Immature natural killer cell (primary cell): ENCODE measurements around the gene PLPP3. TPM values are rescaled to one million over a fixed set of nuclear protein-coding genes. Genes with fewer than 3 reads are reported as not detected.

ENCODE experiments used
- DNase-seq, 3 donors: peaks; one replicate each; pipeline ENCODE4 v3.0.0; 2022; ENCODE audit warnings: mixed read lengths in 1 of 3
- H3K27ac Mint-ChIP-seq, 6 donors: one replicate each; pipeline ENCODE4 v1.8.0; 2020; ENCODE audit warnings: mixed read lengths in 6 of 6, mild to moderate bottlenecking in 5 of 6, inconsistent platforms in 4 of 6, moderate library complexity in 3 of 6
- H3K27me3 Mint-ChIP-seq, 3 donors: one replicate each; pipeline ENCODE4 v1.8.0; 2020 to 2021; ENCODE audit warnings: low read depth in 3 of 3, mild to moderate bottlenecking in 3 of 3, mixed read lengths in 3 of 3, moderate library complexity in 3 of 3, inconsistent platforms in 1 of 3
- H3K36me3 Mint-ChIP-seq, 3 donors: one replicate each; pipeline ENCODE4 v1.8.0; 2020; ENCODE audit warnings: mixed read lengths in 3 of 3, inconsistent platforms in 2 of 3, mild to moderate bottlenecking in 2 of 3
- H3K4me1 Mint-ChIP-seq, 2 donors: one replicate each; pipeline ENCODE4 v1.8.0; 2020; ENCODE audit warnings: inconsistent platforms in 2 of 2, mild to moderate bottlenecking in 2 of 2, mixed read lengths in 2 of 2, moderate library complexity in 1 of 2
- H3K4me3 Mint-ChIP-seq, 5 donors: one replicate each; pipeline ENCODE4 v1.8.0; 2020; ENCODE audit warnings: mild to moderate bottlenecking in 5 of 5, mixed read lengths in 5 of 5, inconsistent platforms in 3 of 5, moderate library complexity in 3 of 5
- H3K9me3 Mint-ChIP-seq, 6 donors: one replicate each; pipeline ENCODE4 v1.8.0; 2020; ENCODE audit warnings: mild to moderate bottlenecking in 6 of 6, mixed read lengths in 6 of 6, inconsistent platforms in 4 of 6, moderate library complexity in 3 of 6
- polyA plus RNA-seq, 3 donors: library from polyadenylated mRNA; unstranded; fragments of 300-500 nt; fragmentation: Illumina TruSeq; gene quantifications; one replicate each; pipeline ENCODE4 v1.2.3, GENCODE V29; 2021

The PLPP3 gene
- polyA plus RNA-seq, 3 donors from 2014 or later: not detected

DNA sequence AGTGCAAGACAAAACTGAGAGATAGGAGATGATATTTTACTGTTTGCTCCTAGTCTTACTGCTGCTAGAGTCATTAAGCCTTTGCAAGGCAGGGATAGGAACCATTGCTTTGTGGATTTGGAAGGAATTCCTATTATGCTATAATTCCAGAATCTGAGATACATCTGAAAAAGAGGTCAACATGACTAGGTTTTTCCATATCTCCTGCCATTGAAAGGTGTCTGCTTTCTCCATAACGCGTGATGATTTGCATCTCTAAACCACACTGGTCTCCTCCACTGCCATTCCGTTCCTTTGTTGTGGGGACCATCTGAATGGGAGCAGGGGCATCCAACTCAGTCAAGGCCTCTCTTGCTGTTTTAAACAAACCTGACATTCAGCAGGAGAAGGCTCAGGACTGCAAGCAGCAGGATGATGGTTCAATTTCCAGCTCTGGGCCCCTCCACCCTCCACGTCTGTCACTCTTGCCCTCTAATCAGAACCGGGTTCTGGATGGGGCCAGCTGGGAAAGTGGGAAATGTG is 45.2 kb downstream of the PLPP3 start:
- Mint-ChIP-seq H3K27me3 (peaks cover 5 to 7% (median 5%) of the 10 kb centered on the region in 3 donors), H3K4me3 (no peak overlapping the region), H3K36me3 (no peaks in the 10 kb centered on the region), H3K27ac (no peak overlapping the region), H3K9me3 (no peaks in the 10 kb centered on the region), H3K4me1 (no peaks in the 10 kb centered on the region)
- DNase-seq: no peak

DNA sequence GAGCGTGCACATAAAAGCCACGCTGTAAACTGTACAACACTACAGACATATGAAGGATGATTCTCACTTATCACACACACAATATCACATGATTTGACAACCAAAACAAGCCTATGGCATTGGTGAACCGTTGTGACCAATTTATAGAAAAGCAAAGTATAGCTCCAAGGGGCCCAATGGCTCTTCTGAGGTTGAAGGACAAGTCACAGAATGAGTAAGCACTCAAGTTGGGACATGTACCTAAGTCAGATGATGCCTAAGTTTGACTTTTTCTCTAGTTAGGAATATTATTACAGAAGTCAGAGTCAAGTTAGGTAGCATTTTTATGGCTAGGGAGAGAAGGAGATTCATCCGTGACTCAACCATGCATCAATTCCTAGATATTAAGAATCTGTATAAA is 45.7 kb downstream of the PLPP3 start:
- Mint-ChIP-seq H3K27me3 (peaks cover 4 to 6% (median 5%) of the 10 kb centered on the region in 3 donors), H3K4me1 (no peaks in the 10 kb centered on the region), H3K36me3 (no peaks in the 10 kb centered on the region), H3K4me3 (no peak overlapping the region), H3K27ac (no peak overlapping the region), H3K9me3 (no peaks in the 10 kb centered on the region)
- DNase-seq: no peak

DNA sequence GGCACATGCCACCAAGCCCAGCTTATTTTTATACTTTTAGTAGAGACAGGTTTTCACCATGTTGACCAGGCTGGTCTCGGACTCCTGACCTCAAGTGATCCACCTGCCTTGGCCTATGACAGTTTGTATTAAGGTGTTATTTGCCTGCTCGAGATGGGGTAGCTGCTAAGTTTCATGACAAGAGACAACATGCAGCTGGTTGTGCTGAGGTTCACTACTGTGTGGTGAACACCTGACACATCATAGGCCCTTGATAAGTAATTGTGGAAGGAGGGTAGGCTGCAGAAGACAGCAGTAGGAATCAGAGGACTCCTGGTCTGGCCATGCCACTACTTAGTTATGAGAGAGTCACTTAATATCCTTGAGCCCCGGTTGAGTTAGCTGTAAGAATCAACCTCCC is 46.2 kb downstream of the PLPP3 start:
- no peak overlapping the region for H3K27ac Mint-ChIP-seq
- no peaks in the 10 kb centered on the region for H3K4me1 Mint-ChIP-seq
- no peak for DNase-seq
- H3K27me3 Mint-ChIP-seq: peaks cover 2 to 5% (median 2%) of the 10 kb centered on the region in 3 donors
- H3K9me3 Mint-ChIP-seq: no peaks in the 10 kb centered on the region
- H3K36me3 Mint-ChIP-seq: no peaks in the 10 kb centered on the region
- H3K4me3 Mint-ChIP-seq: no peak overlapping the region

DNA sequence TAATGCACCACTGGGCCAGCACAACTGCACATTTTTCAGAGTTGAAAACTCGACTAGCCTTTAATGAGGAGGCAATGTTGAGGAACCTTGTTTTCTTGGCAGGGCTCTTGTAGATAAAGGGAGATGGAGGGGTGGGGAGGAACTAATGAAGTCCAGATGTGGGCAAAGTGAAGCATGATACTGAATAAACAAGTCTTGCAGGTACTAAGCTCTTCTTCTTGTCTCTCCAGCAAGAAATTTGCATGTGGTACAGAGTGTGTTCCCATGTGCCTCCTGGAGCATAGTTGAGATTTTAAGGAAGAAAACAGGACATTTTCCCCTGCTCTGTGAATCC is 47.0 kb downstream of the PLPP3 start:
- peaks cover 0 to 8% (median 2%) of the 10 kb centered on the region in 3 donors for H3K27me3 Mint-ChIP-seq
- no peaks in the 10 kb centered on the region for H3K4me1 Mint-ChIP-seq
- no peak overlapping the region for H3K27ac Mint-ChIP-seq
- no peak for DNase-seq
- no peaks in the 10 kb centered on the region for H3K9me3 Mint-ChIP-seq
- no peak overlapping the region for H3K4me3 Mint-ChIP-seq
- no peaks in the 10 kb centered on the region for H3K36me3 Mint-ChIP-seq

DNA sequence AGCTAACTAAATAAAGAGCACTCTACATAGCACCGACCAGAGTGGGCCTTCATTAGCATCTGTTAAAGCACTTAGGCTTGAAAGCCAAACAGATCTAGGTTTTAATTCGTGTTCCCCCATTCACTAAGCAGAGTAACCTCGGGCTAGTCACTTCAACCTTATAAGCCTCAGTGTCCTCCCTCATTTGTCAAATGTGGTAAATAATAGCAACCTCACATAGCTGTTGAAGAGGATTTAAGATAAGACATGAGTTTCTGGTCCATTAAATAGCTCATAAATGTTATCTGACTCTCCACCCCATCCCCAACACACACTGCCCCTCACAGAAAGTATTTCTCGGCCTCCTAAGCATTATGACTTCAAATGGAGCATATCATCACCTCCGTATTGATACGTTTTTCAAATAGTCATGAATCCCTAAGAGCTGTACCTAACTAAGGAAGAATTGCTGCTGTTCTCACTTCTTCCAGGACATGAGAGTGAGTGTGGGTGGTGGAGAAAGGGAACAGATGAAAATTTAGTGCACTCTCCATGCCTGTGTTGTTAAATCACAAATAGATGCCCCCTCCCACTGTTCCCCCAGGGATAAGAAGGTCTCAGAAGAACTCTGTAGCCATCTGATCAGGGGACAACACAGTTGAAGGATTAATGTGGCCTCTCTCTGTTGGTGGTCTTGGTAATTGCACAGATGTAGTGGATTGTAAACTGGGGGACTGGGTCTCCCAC is 47.6 kb downstream of the PLPP3 start:
- H3K4me1 Mint-ChIP-seq: no peaks in the 10 kb centered on the region
- H3K36me3 Mint-ChIP-seq: no peaks in the 10 kb centered on the region
- DNase-seq: no peak
- H3K27ac Mint-ChIP-seq: no peak overlapping the region
- H3K4me3 Mint-ChIP-seq: no peak overlapping the region
- no peaks in the 10 kb centered on the region for H3K9me3 Mint-ChIP-seq
- H3K27me3 Mint-ChIP-seq: peaks cover 0 to 5% (median 2%) of the 10 kb centered on the region in 3 donors

DNA sequence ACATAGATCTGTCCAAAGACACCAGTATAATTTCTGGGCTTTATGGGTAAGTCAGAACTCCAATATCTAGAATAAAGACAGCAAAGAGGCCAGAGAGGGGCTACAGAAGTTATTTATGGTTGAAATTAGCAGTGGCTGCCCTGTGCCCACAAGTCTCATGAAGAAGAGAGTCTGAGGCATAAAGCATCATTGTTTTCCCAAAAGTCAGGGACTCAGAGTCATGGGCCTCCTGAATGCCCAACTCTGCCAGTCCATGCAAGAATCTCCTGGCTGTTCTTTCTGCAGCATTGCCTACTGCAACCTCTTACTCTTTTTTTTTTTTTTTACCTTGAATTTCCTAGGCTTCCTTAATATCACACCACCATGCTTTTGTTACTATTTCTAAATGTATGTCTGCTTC is 49.6 kb downstream of the PLPP3 start:
- Mint-ChIP-seq H3K4me1 (peaks cover 8 to 9% of the 10 kb centered on the region in 2 donors), H3K9me3 (no peaks in the 10 kb centered on the region), H3K27me3 (peaks cover 0 to 5% (median 4%) of the 10 kb centered on the region in 3 donors), H3K27ac (no peak overlapping the region), H3K36me3 (no peaks in the 10 kb centered on the region), H3K4me3 (no peak overlapping the region)
- no peak for DNase-seq

DNA sequence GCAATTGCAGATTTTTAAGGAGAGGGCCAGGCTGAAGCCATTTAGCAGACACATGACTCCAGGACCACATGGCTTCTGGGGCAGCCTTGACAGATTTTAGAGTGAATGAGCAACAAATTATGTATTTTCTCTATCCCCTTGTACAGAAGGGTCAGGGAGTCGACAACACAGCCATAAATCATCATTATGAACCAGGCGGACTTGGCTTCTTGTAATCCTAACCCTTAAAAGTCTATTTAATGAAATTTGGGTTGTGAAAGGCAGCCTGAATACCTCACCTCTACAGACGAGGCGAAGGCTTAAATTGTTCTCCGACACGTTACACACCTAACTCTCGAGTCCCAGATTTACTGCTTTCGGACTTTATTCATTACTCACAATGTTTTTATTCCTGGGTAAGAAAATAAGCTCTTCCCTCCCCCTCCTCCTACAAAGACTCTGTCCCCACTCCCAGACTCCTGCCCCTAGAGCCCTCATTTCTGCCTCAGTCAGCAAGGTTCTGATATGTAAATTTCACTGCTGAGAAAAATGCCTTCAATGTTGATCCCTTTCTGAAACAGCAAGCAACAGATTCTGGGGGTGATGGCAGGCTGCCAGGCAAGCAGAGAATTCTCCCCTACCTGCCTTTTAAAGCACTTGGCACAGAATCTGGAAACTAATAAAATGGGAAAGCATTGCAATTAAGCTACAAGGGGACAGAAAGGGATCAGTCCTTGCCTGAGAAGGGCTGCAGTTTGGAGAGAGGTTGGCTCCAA is 51.6 kb downstream of the PLPP3 start:
- Mint-ChIP-seq H3K4me1 (peaks cover 8 to 13% of the 10 kb centered on the region in 2 donors), H3K36me3 (no peaks in the 10 kb centered on the region), H3K27ac (no peak overlapping the region), H3K27me3 (peaks cover 0 to 4% (median 4%) of the 10 kb centered on the region in 3 donors), H3K9me3 (no peaks in the 10 kb centered on the region), H3K4me3 (no peak overlapping the region)
- no peak for DNase-seq

DNA sequence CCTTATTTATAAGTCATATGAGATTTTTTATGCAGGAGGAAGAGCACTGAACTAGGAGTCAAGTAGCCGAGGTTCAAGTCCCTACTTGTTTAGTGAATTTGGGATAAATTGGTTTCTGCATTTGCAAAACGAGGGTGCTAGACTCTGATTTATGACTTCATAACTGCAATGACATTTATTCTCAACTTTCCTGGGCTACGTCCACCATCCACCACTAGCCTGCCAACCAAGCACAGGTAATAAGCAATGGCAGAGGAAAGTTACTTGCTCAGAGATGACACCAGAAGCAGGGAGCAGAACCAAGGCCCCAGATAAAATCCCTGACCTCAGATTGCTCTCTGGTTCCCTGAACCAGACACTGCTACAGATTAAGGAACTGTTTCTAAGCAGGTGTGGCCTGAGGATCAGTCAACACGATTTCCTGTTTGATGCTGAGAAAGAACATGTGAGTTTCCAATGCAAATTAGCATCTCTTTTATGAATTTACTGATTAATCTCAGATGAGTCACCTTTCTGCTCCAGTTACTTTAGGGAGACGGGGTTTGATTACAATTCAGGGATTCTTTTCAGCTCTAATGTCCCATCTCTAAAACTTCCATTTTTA is 52.7 kb downstream of the PLPP3 start:
- Mint-ChIP-seq H3K9me3 (no peaks in the 10 kb centered on the region), H3K4me1 (peaks cover 8 to 13% of the 10 kb centered on the region in 2 donors)
- DNase-seq: no peak

DNA sequence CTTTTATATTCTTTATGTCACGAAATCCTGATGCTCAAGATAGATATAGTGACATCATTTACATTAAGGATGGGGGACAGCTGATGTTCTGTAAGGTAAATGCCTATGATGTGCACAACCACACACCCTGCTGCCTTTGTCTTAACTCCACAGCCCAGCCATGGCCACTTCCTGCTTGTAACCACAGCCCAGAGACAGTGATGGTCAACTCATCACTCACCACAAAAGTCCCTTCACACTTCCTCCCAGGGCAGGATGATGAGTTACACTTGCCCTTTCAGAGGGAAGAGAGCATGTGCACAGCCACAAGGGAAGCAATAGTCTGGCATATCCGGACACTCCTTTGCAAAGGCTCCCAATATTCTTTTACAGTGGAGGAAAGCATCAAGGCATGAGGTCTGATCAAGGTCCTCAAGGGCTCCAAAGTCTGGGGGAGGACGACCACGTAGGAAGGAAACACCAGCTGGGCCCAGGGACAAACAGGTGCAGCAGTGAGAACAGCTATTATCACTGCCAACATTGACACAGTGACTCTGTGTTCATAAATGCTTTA is 53.8 kb downstream of the PLPP3 start:
- DNase-seq: peak; percentile 17 to 35 (median 33)

More for the DNA sequence above, 52.7 kb downstream of the PLPP3 start:
- Mint-ChIP-seq H3K36me3 (no peaks in the 10 kb centered on the region), H3K4me3 (no peak overlapping the region), H3K27me3 (peaks cover 0 to 4% (median 4%) of the 10 kb centered on the region in 3 donors), H3K27ac (no peak overlapping the region)

DNA sequence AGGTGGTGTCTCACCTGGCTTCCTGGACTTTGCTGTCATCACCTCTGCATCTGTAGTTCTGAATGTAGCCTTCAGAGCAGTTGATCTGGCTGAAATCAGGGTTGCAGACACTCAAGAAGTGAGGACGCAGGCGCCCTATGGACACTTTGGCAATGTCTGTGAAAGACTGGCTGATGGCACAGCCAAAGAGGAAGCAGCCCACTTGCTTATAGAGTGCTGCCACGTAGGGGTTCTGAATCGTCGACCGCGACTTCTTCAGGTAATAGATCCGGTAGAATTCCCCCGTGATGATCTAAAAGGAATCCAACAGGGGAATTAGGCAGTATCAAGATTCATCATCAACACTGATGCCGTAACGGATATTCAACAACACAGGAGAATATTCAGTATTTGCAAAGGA is 55.1 kb downstream of the PLPP3 start:
- Mint-ChIP-seq H3K9me3 (peaks cover 0 to 3% (median 0%) of the 10 kb centered on the region in 6 donors), H3K36me3 (no peaks in the 10 kb centered on the region), H3K4me3 (no peak overlapping the region), H3K27ac (no peak overlapping the region), H3K4me1 (peaks cover 8 to 13% of the 10 kb centered on the region in 2 donors), H3K27me3 (peaks cover 0 to 5% (median 4%) of the 10 kb centered on the region in 3 donors)
- DNase-seq: no peak

More for the DNA sequence above, 53.8 kb downstream of the PLPP3 start:
- H3K9me3 Mint-ChIP-seq: no peaks in the 10 kb centered on the region
- peak overlapping the region in 1 of 5 donors; percentile 27 for H3K4me3 Mint-ChIP-seq
- peaks cover 8 to 13% of the 10 kb centered on the region in 2 donors for H3K4me1 Mint-ChIP-seq
- H3K36me3 Mint-ChIP-seq: no peaks in the 10 kb centered on the region
- no peak overlapping the region for H3K27ac Mint-ChIP-seq
- peaks cover 0 to 5% (median 4%) of the 10 kb centered on the region in 3 donors for H3K27me3 Mint-ChIP-seq

DNA sequence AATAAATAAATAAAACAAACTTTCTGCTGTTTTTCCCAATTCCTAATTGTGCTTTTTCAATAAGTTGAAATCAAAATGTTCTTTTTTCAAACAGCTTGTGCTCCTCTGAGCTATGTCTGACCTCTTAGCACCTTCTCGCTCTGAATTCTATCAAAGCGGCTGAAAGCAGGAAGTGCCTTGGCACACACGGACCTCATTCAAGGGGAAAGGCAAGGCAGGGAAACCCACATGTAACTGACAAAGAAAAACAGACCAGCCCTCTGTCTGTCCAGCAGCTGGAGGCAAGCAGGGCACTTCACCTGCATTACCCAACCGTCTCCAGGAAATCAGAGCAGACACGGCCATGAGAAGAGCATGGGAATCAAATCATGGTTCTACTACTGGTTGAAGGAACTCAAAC is 56.7 kb downstream of the PLPP3 start:
- H3K4me1 Mint-ChIP-seq: peaks cover 8 to 13% of the 10 kb centered on the region in 2 donors
- peaks cover 0 to 5% (median 2%) of the 10 kb centered on the region in 3 donors for H3K27me3 Mint-ChIP-seq
- H3K27ac Mint-ChIP-seq: no peak overlapping the region
- DNase-seq: no peak
- peaks cover 0 to 3% (median 0%) of the 10 kb centered on the region in 6 donors for H3K9me3 Mint-ChIP-seq
- H3K36me3 Mint-ChIP-seq: no peaks in the 10 kb centered on the region
- no peak overlapping the region for H3K4me3 Mint-ChIP-seq

DNA sequence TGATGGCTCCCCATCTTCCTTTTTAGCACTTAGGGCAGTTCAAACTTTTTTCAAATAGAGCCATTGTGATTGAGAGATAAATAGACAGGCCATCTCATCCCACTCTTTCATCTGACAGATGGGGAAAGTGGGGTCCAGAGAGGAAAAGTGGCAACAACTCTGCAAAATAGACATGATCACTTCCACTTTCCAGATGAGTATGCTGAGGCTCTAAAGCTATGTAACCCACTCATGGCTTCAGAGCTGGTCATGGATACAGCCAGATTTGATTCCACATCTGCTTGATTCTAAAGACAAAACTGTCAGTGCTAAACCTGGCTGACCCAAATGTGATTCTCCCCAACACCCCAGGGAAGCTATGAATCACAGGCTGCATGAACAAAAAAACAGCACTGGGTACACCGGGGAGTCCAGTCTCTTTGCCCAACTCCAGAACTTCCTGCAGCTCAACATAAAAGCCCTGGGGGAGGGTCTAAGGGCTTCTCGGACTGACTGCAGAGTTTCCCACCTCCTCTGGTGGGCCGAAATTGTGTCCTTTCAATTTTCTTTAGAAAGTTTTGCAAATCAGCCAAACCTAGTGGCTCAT is 59.3 kb downstream of the PLPP3 start:
- no peak for DNase-seq
- peaks cover 0 to 3% (median 0%) of the 10 kb centered on the region in 6 donors for H3K9me3 Mint-ChIP-seq
- H3K4me3 Mint-ChIP-seq: no peak overlapping the region
- H3K4me1 Mint-ChIP-seq: peaks cover 2 to 7% of the 10 kb centered on the region in 2 donors
- H3K27ac Mint-ChIP-seq: no peak overlapping the region
- no peaks in the 10 kb centered on the region for H3K36me3 Mint-ChIP-seq
- H3K27me3 Mint-ChIP-seq: peaks cover 0 to 2% (median 1%) of the 10 kb centered on the region in 3 donors

DNA sequence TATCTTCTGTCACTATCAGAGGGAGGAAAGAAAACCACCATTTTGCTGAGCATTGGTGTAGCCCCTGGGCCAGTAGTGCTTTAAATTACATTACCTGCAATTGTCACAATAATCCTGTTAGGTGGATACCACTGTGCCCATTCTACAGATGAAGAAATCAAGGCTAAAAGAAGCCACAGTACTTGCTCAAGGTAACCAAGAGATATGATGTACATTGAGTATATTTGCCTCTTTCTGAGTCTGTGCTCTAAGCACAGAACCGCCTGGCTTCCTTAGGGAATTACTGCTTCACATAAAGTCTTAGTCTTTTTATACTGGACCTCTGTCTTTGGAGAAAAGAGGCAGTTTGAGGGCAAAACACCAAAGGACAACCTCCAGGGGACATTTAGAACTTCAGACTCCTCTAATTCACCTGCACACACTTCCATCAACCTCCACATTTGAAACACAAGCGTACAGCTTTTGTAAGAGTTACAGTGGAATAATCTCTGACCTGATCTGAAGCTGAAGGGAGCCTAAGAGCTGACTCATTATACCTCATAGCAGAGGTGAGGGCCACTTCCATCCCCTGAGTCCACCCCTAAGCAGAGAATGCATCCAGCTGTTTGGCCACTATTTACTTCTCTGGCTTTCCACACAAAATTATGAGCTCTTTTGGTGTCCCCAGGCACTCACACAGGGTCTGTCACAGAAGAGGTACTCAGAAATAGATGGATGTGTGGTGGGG is 61.8 kb downstream of the PLPP3 start:
- no peaks in the 10 kb centered on the region for H3K36me3 Mint-ChIP-seq
- no peak overlapping the region for H3K27ac Mint-ChIP-seq
- no peak overlapping the region for H3K4me3 Mint-ChIP-seq
- no peak for DNase-seq
- peaks cover 0 to 3% (median 2%) of the 10 kb centered on the region in 3 donors for H3K27me3 Mint-ChIP-seq
- no peaks in the 10 kb centered on the region for H3K4me1 Mint-ChIP-seq
- H3K9me3 Mint-ChIP-seq: peaks cover 0 to 7% (median 0%) of the 10 kb centered on the region in 6 donors
